Endothelial cell of umbilical vein (primary cell): ENCODE measurements around the gene ARHGAP27. TPM values are rescaled to one million over a fixed set of nuclear protein-coding genes. Genes with fewer than 3 reads are reported as not detected.

ENCODE experiments used
- BruUV-seq: library from RNA; stranded (reverse); fragments of 400-500 nt; replicated peaks from 2 replicates; lab custom pipeline; 2021; lab: Mats Ljungman, UMichigan
- CTCF ChIA-PET: fragments of 300-600, 350-600 bp; sonication (Branson Sonifier 250); formaldehyde crosslinking; loops from one replicate; lab custom pipeline; 2021; ENCODE audit warnings: antibody characterized with exemption, inconsistent platforms; lab: Charles Lee
- POLR2A ChIA-PET: fragments of 300-600, 350-600 bp; sonication (Branson Sonifier 250); formaldehyde crosslinking; loops from one replicate; lab custom pipeline; 2021; ENCODE audit warnings: antibody characterized with exemption, inconsistent platforms; lab: Charles Lee
- DNase-seq: peaks from one replicate; pipeline ENCODE4 v3.0.0-alpha.2; 2011; ENCODE audit warnings: low read depth, low spot score
- FAIRE-seq: peaks from 2 replicates; lab custom pipeline; 2011; peaks lifted over from hg19 to GRCh38; lab: Jason Lieb, UNC
- H2AFZ ChIP-seq: 2 replicates; pipeline ENCODE4 v1.6.0; 2012; ENCODE audit warnings: low read depth, low read length, control low read depth, inconsistent platforms
- H3K27ac ChIP-seq: 2 replicates; pipeline ENCODE4 v1.5.1; 2011; ENCODE audit warnings: low read depth, mild to moderate bottlenecking, control low read depth, low read length, moderate library complexity; ENCODE audit not compliant: insufficient read depth
- H3K27me3 ChIP-seq, 2 experiments: 2 replicates each; pipeline versions ENCODE4 v1.6.0 to v1.6.1; 2011; ENCODE audit warnings: low read length in 2 of 2, mixed read lengths in 1 of 2; ENCODE audit not compliant: control insufficient read depth in 2 of 2, insufficient read depth in 2 of 2
- H3K36me3 ChIP-seq, 2 experiments: 2 replicates in 1 of 2; 3 replicates in 1 of 2; pipeline ENCODE4 v1.5.1; 2011; ENCODE audit warnings: low read length in 2 of 2, mild to moderate bottlenecking in 1 of 2, moderate library complexity in 1 of 2; ENCODE audit not compliant: control insufficient read depth in 2 of 2, insufficient read depth in 2 of 2; ENCODE audit errors: extremely low read depth in 1 of 2
- H3K4me1 ChIP-seq: 3 replicates; pipeline ENCODE4 v1.5.1; 2011; ENCODE audit warnings: mild to moderate bottlenecking, low read length; ENCODE audit not compliant: control insufficient read depth, insufficient read depth; ENCODE audit errors: extremely low read depth
- H3K4me2 ChIP-seq: 2 replicates; pipeline ENCODE4 v1.6.1; 2011; ENCODE audit warnings: low read length, control low read depth, mixed read lengths; ENCODE audit not compliant: insufficient read depth
- H3K4me3 ChIP-seq, 3 experiments: fragments of 200-600 bp in 1 of 3; sonication (generic), shearing (Covaris generic) in 1 of 3; replicated peaks in 1 of 3; 2 replicates each; pipeline ENCODE4 v1.5.1; 2011 to 2016; ENCODE audit warnings: control low read depth in 3 of 3, low read length in 3 of 3, mild to moderate bottlenecking in 2 of 3, inconsistent platforms in 1 of 3, low read depth in 1 of 3, moderate library complexity in 1 of 3; ENCODE audit not compliant: insufficient read depth in 1 of 3
- H3K79me2 ChIP-seq: 2 replicates; pipeline ENCODE4 v1.6.0; 2012; ENCODE audit warnings: low read length, inconsistent platforms; ENCODE audit not compliant: control insufficient read depth, insufficient read depth
- H3K9ac ChIP-seq: replicated peaks from 2 replicates; pipeline ENCODE3; 2011; ENCODE audit warnings: low read length, control low read depth; ENCODE audit not compliant: insufficient read depth; ENCODE audit errors: extremely low read depth
- H3K9me1 ChIP-seq: replicated peaks from 3 replicates; pipeline ENCODE4 v1.6.0; 2011; ENCODE audit warnings: mild to moderate bottlenecking, low read length; ENCODE audit not compliant: control insufficient read depth, insufficient read depth; ENCODE audit errors: extremely low read depth
- H3K9me3 ChIP-seq: replicated peaks from 2 replicates; pipeline ENCODE4 v1.5.1; 2012; ENCODE audit warnings: low read length, inconsistent platforms; ENCODE audit not compliant: control insufficient read depth, insufficient read depth
- H4K20me1 ChIP-seq: replicated peaks from 2 replicates; pipeline ENCODE3; 2011; ENCODE audit warnings: mild to moderate bottlenecking, low read length; ENCODE audit not compliant: control insufficient read depth, insufficient read depth; ENCODE audit errors: extremely low read depth
- EZH2 ChIP-seq: IDR thresholded peaks from 2 replicates; pipeline ENCODE4 v1.6.1; 2012; ENCODE audit warnings: borderline replicate concordance, low read depth, mild to moderate bottlenecking, moderate library complexity, low read length, inconsistent platforms; ENCODE audit not compliant: severe bottlenecking
- FOS ChIP-seq: IDR thresholded peaks from 2 replicates; pipeline ENCODE4 v1.6.1; 2011; ENCODE audit warnings: mild to moderate bottlenecking, low read length, moderate library complexity, borderline replicate concordance; ENCODE audit not compliant: insufficient read depth
- GATA2 ChIP-seq: IDR thresholded peaks from 2 replicates; pipeline ENCODE4 v1.7.0; 2011; ENCODE audit warnings: low read depth, mild to moderate bottlenecking, moderate library complexity, mixed read lengths, low read length; ENCODE audit not compliant: insufficient read length, insufficient read depth
- JUN ChIP-seq: IDR thresholded peaks from 2 replicates; pipeline ENCODE4 v1.6.1; 2011; ENCODE audit warnings: borderline replicate concordance, low read depth; ENCODE audit not compliant: insufficient read length, insufficient read depth
- MYC ChIP-seq: IDR thresholded peaks from one replicate; pipeline ENCODE4 v1.6.1; 2011; ENCODE audit warnings: mild to moderate bottlenecking, low read depth, low read length
- POLR2A ChIP-seq: IDR thresholded peaks from 2 replicates; pipeline ENCODE4 v1.6.1; 2012; ENCODE audit warnings: low read depth, mild to moderate bottlenecking, control low read depth, low read length
- POLR2AphosphoS5 ChIP-seq: IDR thresholded peaks from 2 replicates; pipeline ENCODE4 v1.6.1; 2012; ENCODE audit warnings: low read depth, mild to moderate bottlenecking, control low read depth, low read length, moderate library complexity; ENCODE audit not compliant: insufficient read depth
- dilution Hi-C: fragments of 300-500 bp; cut with MboI; formaldehyde crosslinking; loops from one replicate; pipeline ENCODE4 v1.15.0; 2019; ENCODE audit warnings: low sequenced_read_pairs; ENCODE audit not compliant: extremely low pct_ligation_motif_present
- intact Hi-C: fragments of 100-400 bp; cut with micrococcal nuclease; formaldehyde crosslinking; loops from one replicate; pipeline ENCODE4 v1.10.0; 2022
- polyA plus RNA-seq, 4 experiments: library from polyadenylated mRNA; depleted of rRNA in 3 of 4; stranded (reverse) in 3 of 4; unstranded in 1 of 4; fragments of >200 nt; gene quantifications; 2 replicates each; pipeline versions ENCODE4 v1.2.1 to v1.2.3, GENCODE V29; 2011 to 2012; ENCODE audit warnings: missing spikeins in 1 of 4
- total RNA-seq: library from RNA; stranded (reverse); gene quantifications from 2 replicates; pipeline ENCODE4 v1.2.3, GENCODE V29; 2021
- TF ChIP-seq, protein P1 (sequence below), 2 donors: IDR thresholded peaks; 1 replicate in 1 of 2; 2 replicates in 1 of 2; pipeline ENCODE4 v1.5.1; 2011; ENCODE audit warnings: low read length in 2 of 2, mild to moderate bottlenecking in 2 of 2, moderate library complexity in 2 of 2, control low read depth in 1 of 2, inconsistent platforms in 1 of 2, low read depth in 1 of 2; ENCODE audit not compliant: insufficient read depth in 1 of 2; ENCODE audit errors: extremely low read depth in 1 of 2
- TF ChIP-seq, protein P2 (sequence below): IDR thresholded peaks from 2 replicates; pipeline ENCODE4 v1.6.1; 2011; ENCODE audit not compliant: insufficient read depth, insufficient read length

Gene ARHGAP27
- total and polyA plus RNA-seq, 2 donors (not counting 3 experiments of a cell fraction or from before 2014, with no cell fraction given), result 21.0 to 47.0 TPM

DNA sequence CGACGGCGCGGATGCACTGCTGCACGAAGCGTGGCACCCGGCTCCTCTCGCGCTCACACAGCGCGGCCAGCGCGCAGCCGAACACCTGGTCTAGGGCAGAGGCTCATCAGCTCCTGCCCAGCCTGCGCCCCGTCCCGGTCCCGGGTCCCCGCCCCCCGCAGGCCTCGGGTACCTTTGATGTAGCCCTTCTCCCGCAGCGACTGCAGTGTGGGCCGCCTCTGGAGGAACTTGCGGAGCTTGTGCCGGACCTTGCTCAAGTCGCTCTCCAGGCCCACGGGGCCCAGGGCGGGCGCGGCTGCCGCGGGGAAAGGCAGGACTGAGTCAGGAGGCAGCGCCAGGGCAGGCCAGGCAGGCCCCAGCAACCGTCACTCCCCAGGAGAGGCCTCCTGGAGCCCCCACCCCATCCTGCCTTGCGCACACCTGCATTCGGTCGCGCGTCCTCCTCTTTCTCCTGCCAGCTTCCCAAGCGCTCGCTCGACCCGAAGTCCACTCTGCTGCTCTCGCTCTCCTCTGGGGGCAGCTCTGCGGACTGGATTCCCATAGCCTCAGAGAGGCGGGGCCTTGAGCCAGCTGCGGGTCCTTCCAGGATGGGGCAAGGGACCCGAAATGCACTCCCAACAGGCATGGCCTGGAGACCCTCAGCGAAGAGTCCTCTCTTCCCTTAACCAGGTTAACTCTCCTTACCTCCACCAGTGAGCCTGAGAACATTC lies 36.0 kb downstream of the ARHGAP27 start:
- DNase-seq (no peak), FAIRE-seq (no peak)
- H3K36me3 ChIP-seq, result peaks cover 0 to 14% of the 10 kb centered on the region in 2 experiments
- no peak overlapping the region for H3K9ac ChIP-seq
- H3K4me2 ChIP-seq, result no peak overlapping the region
- TF ChIP-seq JUN (no peak), FOS (no peak), EZH2 (no peak), POLR2AphosphoS5 (no peak), GATA2 (no peak), POLR2A (no peak), MYC (no peak)
- TF ChIP-seq, protein P1, sequence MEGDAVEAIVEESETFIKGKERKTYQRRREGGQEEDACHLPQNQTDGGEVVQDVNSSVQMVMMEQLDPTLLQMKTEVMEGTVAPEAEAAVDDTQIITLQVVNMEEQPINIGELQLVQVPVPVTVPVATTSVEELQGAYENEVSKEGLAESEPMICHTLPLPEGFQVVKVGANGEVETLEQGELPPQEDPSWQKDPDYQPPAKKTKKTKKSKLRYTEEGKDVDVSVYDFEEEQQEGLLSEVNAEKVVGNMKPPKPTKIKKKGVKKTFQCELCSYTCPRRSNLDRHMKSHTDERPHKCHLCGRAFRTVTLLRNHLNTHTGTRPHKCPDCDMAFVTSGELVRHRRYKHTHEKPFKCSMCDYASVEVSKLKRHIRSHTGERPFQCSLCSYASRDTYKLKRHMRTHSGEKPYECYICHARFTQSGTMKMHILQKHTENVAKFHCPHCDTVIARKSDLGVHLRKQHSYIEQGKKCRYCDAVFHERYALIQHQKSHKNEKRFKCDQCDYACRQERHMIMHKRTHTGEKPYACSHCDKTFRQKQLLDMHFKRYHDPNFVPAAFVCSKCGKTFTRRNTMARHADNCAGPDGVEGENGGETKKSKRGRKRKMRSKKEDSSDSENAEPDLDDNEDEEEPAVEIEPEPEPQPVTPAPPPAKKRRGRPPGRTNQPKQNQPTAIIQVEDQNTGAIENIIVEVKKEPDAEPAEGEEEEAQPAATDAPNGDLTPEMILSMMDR (IDR thresholded peaks at IDR 0.05; ENCODE audit: extremely low read depth in 1 of 2, insufficient read depth in 1 of 2, low read depth in 1 of 2, low read length in 2 of 2), result no peak
- TF ChIP-seq, protein P2, sequence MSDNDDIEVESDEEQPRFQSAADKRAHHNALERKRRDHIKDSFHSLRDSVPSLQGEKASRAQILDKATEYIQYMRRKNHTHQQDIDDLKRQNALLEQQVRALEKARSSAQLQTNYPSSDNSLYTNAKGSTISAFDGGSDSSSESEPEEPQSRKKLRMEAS, result no peak
- H3K9me3 ChIP-seq, result no peaks in the 10 kb centered on the region
- no peak overlapping the region for H3K4me3 ChIP-seq
- H3K4me1 ChIP-seq, result no peaks in the 10 kb centered on the region
- H2AFZ ChIP-seq, result no peak overlapping the region
- H3K79me2 ChIP-seq, result no peaks in the 10 kb centered on the region
- no peaks in the 10 kb centered on the region for H3K27me3 ChIP-seq
- ChIA-PET CTCF (interaction anchor here (1.1 to 12.8 kb wide), 3 partner anchors 29 to 435 kb away, joined by 5 to 283 read pairs (median 22); no protein-coding TSS in a partner anchor), POLR2A (interaction anchor here (0.8 kb wide), 1 partner anchor 496 kb away, joined by 8 read pairs; no protein-coding TSS in a partner anchor)
- no peaks in the 10 kb centered on the region for H3K9me1 ChIP-seq
- H4K20me1 ChIP-seq, result no peaks in the 10 kb centered on the region
- dilution Hi-C loops (no loop called here), intact Hi-C loops (loop anchor here (10.0 kb wide), 1 partner anchor 438 kb away; no protein-coding TSS in a partner anchor)
- no TSS peak for BruUV-seq
- H3K27ac ChIP-seq, result no peak overlapping the region
